Ovary (tissue), 9 donors: ENCODE data around the gene BOK. TPM values are rescaled to one million over a fixed set of nuclear protein-coding genes. Genes with fewer than 3 reads are reported as not detected.

Experiments
- DNase-seq, 5 donors: peaks; one replicate each; pipeline ENCODE4 v3.0.0-alpha.2; 2019 to 2020
- H3K27ac ChIP-seq, 2 donors: fragments of 200-600 bp; one replicate each; pipeline versions ENCODE4 v1.5.1 to v1.8.0; 2019 to 2022
- H3K27me3 ChIP-seq: fragments of 200-600 bp; one replicate; pipeline ENCODE4 v1.8.0; 2022
- H3K36me3 ChIP-seq: fragments of 200-600 bp; sonication (generic); one replicate; pipeline ENCODE4 v1.5.1; 2019
- H3K4me1 ChIP-seq: one replicate; pipeline ENCODE4 v1.8.1; 2013; ENCODE audit warnings: mild to moderate bottlenecking, moderate library complexity; ENCODE audit not compliant: insufficient read depth
- H3K4me3 ChIP-seq: fragments of 200-600 bp; sonication (generic); one replicate; pipeline ENCODE4 v1.5.1; 2017
- H3K9me3 ChIP-seq, 2 donors: fragments of 200-600 bp in 1 of 2; sonication (generic) in 1 of 2; one replicate each; pipeline versions ENCODE4 v1.5.1 to v1.8.1; 2013 to 2019; ENCODE audit warnings: mild to moderate bottlenecking in 1 of 2, moderate library complexity in 1 of 2
- CTCF ChIP-seq, 3 donors: fragments of 450-650 bp in 2 of 3; fragments of 200-600 bp in 1 of 3; IDR thresholded peaks; one replicate each; pipeline versions ENCODE4 v1.5.1 to v1.8.0; 2016 to 2022; ENCODE audit warnings: antibody characterized with exemption in 3 of 3, mild to moderate bottlenecking in 1 of 3
- EP300 ChIP-seq: sonication (generic); formaldehyde crosslinking; IDR thresholded peaks from one replicate; pipeline ENCODE4 v1.6.1; 2017; ENCODE audit warnings: antibody characterized with exemption
- POLR2A ChIP-seq: fragments of 450-650 bp; IDR thresholded peaks from one replicate; pipeline ENCODE4 v1.6.1; 2017; ENCODE audit warnings: antibody characterized with exemption, mild to moderate bottlenecking, moderate library complexity
- WGBS, 3 donors: extraction: QIAGEN DNeasy Blood & Tissue Kit in 1 of 3; methylation state at CpG; one replicate each; pipeline versions ENCODE4 v1.1.5 to v1.1.7; 2013 to 2017; 5-methylcytosine and 5-hydroxymethylcytosine counted together
- intact Hi-C, 4 donors: fragments of 100-400 bp; cut with DNase I; formaldehyde crosslinking; loops; one replicate each; pipeline versions ENCODE4 v1.11.0 to v1.15.1; 2022 to 2023
- polyA plus RNA-seq, 2 donors: library from polyadenylated mRNA; stranded (reverse); fragments of 200-250 nt in 1 of 2; fragments of 350-450 nt in 1 of 2; fragmentation: Illumina TruSeq in 1 of 2; extraction: RNeasy Lipid Tissue Mini Kit (QIAGEN cat#74804) in 1 of 2; gene quantifications; one replicate each; pipeline ENCODE4 v1.2.3, GENCODE V29; 2013 to 2014
- total RNA-seq, 7 donors: library from RNA; depleted of rRNA in 2 of 7; stranded (reverse); fragments of >200 nt in 2 of 7; fragmentation: NEBNext Ultra II Directional in 3 of 7; extraction: Animal tissue kit (Norgen Biotek cat#: 25700) in 3 of 7; gene quantifications; one replicate each; pipeline versions ENCODE4 v1.1.0 to v1.2.4, GENCODE V29; 2016 to 2023
- donor health status: DM: no; HTN: no; CAD: no; lungs with moderate emphysema.
- donor health status: DM: no; HTN: no; CAD: no.
- donor health status: Bipolar disorder and iron deficiency.
- donor health status: DM: yes; HTN: yes; CAD: no.
- donor health status: DM: no; HTN: no; CAD: no.
- donor health status: DM: yes; HTN: yes; CAD: no.

Gene BOK
- total and polyA plus RNA-seq, 9 donors: 4.8 to 20.6 (median 13.5) TPM

GRCh38 chr2:241538838-241539615 is 19.5 kb upstream of the BOK start:
- WGBS, 3 donors: 88 to 90% (median 88%) methylated on average over 15 of the region's 15 CpGs
- Histone ChIP-seq H3K36me3 (no peaks in the 10 kb centered on the region), H3K27ac (no peak overlapping the region), H3K4me3 (no peak overlapping the region), H3K9me3 (no peaks in the 10 kb centered on the region), H3K27me3 (no peaks in the 10 kb centered on the region), H3K4me1 (peaks cover 6% of the 10 kb centered on the region)
- intact Hi-C loops: no loop called here
- no peak for TF ChIP-seq POLR2A
- TF ChIP-seq EP300: no peak
- no peak for TF ChIP-seq CTCF (IDR thresholded peaks at IDR 0.05)
- no peak for DNase-seq

GRCh38 chr2:241539616-241540374 is 18.8 kb upstream of the BOK start:
- no peaks in the 10 kb centered on the region for H3K27me3 ChIP-seq
- no peak overlapping the region for H3K27ac ChIP-seq
- peaks cover 6% of the 10 kb centered on the region for H3K4me1 ChIP-seq
- TF ChIP-seq CTCF (IDR thresholded peaks at IDR 0.05): no peak
- TF ChIP-seq POLR2A: no peak
- no peak for TF ChIP-seq EP300
- H3K4me3 ChIP-seq: no peak overlapping the region
- intact Hi-C loops: no loop called here
- DNase-seq: no peak
- H3K36me3 ChIP-seq: no peaks in the 10 kb centered on the region
- WGBS, 3 donors: 92 to 96% (median 95%) methylated on average over 8 to 11 of the region's 11 CpGs
- no peaks in the 10 kb centered on the region for H3K9me3 ChIP-seq

GRCh38 chr2:241540401-241540770 is 18.2 kb upstream of the BOK start:
- H3K4me1 ChIP-seq: peaks cover 6% of the 10 kb centered on the region
- H3K9me3 ChIP-seq: no peaks in the 10 kb centered on the region
- no peak for DNase-seq
- no peaks in the 10 kb centered on the region for H3K36me3 ChIP-seq
- WGBS, 3 donors: 39 to 52% (median 49%) methylated on average over 10 of the region's 10 CpGs
- H3K4me3 ChIP-seq: no peak overlapping the region
- intact Hi-C loops: no loop called here
- no peak overlapping the region for H3K27ac ChIP-seq
- H3K27me3 ChIP-seq: no peaks in the 10 kb centered on the region
- TF ChIP-seq CTCF (IDR thresholded peaks at IDR 0.05) (no peak), EP300 (no peak), POLR2A (no peak)

- peaks cover 6% of the 10 kb centered on the region for H3K4me1 ChIP-seq
- no peaks in the 10 kb centered on the region for H3K9me3 ChIP-seq
- H3K27ac ChIP-seq: no peak overlapping the region
- TF ChIP-seq CTCF (IDR thresholded peaks at IDR 0.05) (no peak), POLR2A (no peak), EP300 (no peak)
- H3K4me3 ChIP-seq: peak overlapping the region; percentile 11
- H3K36me3 ChIP-seq: no peaks in the 10 kb centered on the region
- intact Hi-C loops: no loop called here
- H3K27me3 ChIP-seq: no peaks in the 10 kb centered on the region
- WGBS, 3 donors: 1 to 3% (median 2%) methylated on average over 53 to 68 of the region's 68 CpGs
- peak; percentile 31 to 76 (median 61) for DNase-seq
These were observed 17.6 kb upstream of the BOK start for GRCh38 chr2:241540771-241541561.
